ENCODE measurements around the gene CHRD. TPM values are rescaled to one million over a fixed set of nuclear protein-coding genes. Genes with fewer than 3 reads are reported as not detected.

The CHRD gene
- polyA plus RNA-seq, 1 of the 3 experiments (the other 2 are of a cell fraction) = 0.95 TPM

- Histone ChIP-seq H3K36me3 (replicated peaks in 1 of 2; ENCODE audit: control insufficient read depth in 1 of 2, insufficient read depth in 2 of 2, low read length in 1 of 2) (no peaks in the 10 kb centered on the region), H3K4me3 (ENCODE audit: low read depth in 2 of 2, low read length in 1 of 2) (no peak overlapping the region), H3F3A (replicated peaks; ENCODE audit: insufficient read depth) (no peaks in the 10 kb centered on the region), H3K27me3 (ENCODE audit: insufficient read depth) (no peaks in the 10 kb centered on the region; the same call in 1 of the 2 replicates), H3K9me3 (no peaks in the 10 kb centered on the region), H3K9ac (no peak overlapping the region), H3K4me1 (ENCODE audit: control insufficient read depth in 1 of 2, insufficient read depth in 2 of 2, low read depth in 1 of 2, low read length in 1 of 2) (no peaks in the 10 kb centered on the region), H3K4me2 (no peak overlapping the region), H4K20me1 (ENCODE audit: insufficient read depth) (no peaks in the 10 kb centered on the region), H2AFZ (ENCODE audit: low read depth) (no peak overlapping the region), H3K9me2 (no peaks in the 10 kb centered on the region), H3K79me2 (ENCODE audit: insufficient read depth) (no peaks in the 10 kb centered on the region), H3K27ac (ENCODE audit: low read depth in 2 of 2, low read length in 1 of 2) (no peak overlapping the region)
- CTCF ChIA-PET = interaction anchor here (0.6 to 3.3 kb wide), 3 partner anchors 10 to 61 kb away, joined by 3 to 20 read pairs (median 4); no protein-coding TSS in a partner anchor
- no peak for DNase-seq
- WGBS (ENCODE audit: low lambda C conversion rate) = 74% methylated on average over 4 of the region's 4 CpGs
- no peak for TF ChIP-seq USF2 (IDR thresholded peaks at IDR 0.05; ENCODE audit: borderline replicate concordance, low read depth, low read length)
- TF ChIP-seq TEAD4 (IDR thresholded peaks at IDR 0.05; ENCODE audit: borderline replicate concordance, insufficient read depth) = no peak
- no peak for TF ChIP-seq FOXJ3 (CRISPR knock-in tag; IDR thresholded peaks at IDR 0.05)
- no peak for TF ChIP-seq EP300 (IDR thresholded peaks at IDR 0.05; ENCODE audit: borderline replicate concordance in 1 of 2, low read depth in 1 of 2, low read length in 1 of 2)
- no peak for TF ChIP-seq GABPA (IDR thresholded peaks at IDR 0.05; ENCODE audit: low read depth)
- no peak for TF ChIP-seq RAD21 (IDR thresholded peaks at IDR 0.05; ENCODE audit: low read length)
- no peak for TF ChIP-seq POLR2AphosphoS5 (IDR thresholded peaks at IDR 0.05; ENCODE audit: low read depth, low read length)
- no peak for TF ChIP-seq TAF1 (IDR thresholded peaks at IDR 0.05; ENCODE audit: borderline replicate concordance, low read depth, low read length)
- TF ChIP-seq SIN3A (IDR thresholded peaks at IDR 0.05; ENCODE audit: borderline replicate concordance, low read depth, low read length) = no peak
- TF ChIP-seq PBX3 (IDR thresholded peaks at IDR 0.05) = no peak
- no peak for TF ChIP-seq MXI1 (IDR thresholded peaks at IDR 0.05; ENCODE audit: low read depth, low read length)
- TF ChIP-seq USF1 (IDR thresholded peaks at IDR 0.05; ENCODE audit: borderline replicate concordance, low read depth) = no peak
- no peak for TF ChIP-seq REST (IDR thresholded peaks at IDR 0.05; ENCODE audit: low read depth, low read length)
- TF ChIP-seq MEF2A (IDR thresholded peaks at IDR 0.05; ENCODE audit: borderline replicate concordance, low read depth) = no peak
- no peak for TF ChIP-seq ZBTB33 (IDR thresholded peaks at IDR 0.05; ENCODE audit: borderline replicate concordance, low read depth)
- TF ChIP-seq IRF3 (IDR thresholded peaks at IDR 0.05; ENCODE audit: low read depth, low read length) = no peak
- no peak for TF ChIP-seq GATA2 (CRISPR knock-in tag; IDR thresholded peaks at IDR 0.05)
- TF ChIP-seq JUND (IDR thresholded peaks at IDR 0.05) = no peak
- TF ChIP-seq SMC3 (IDR thresholded peaks at IDR 0.05; ENCODE audit: low read depth, low read length) = no peak
- no peak for TF ChIP-seq EZH2phosphoT487 (IDR thresholded peaks at IDR 0.05; ENCODE audit: borderline replicate concordance, low read depth)
- POLR2A ChIA-PET = no interaction called here
Observed at GRCh38 chr3:184429786-184430185, 49.9 kb downstream of the CHRD start.
